H1 (cell line): ENCODE data around the gene MGMT. TPM values are rescaled to one million over a fixed set of nuclear protein-coding genes. Genes with fewer than 3 reads are reported as not detected.

Experiments used
- TAF7 ChIP-seq: optimal IDR thresholded peaks from 2 replicates; pipeline ENCODE3; 2011; ENCODE audit warnings: low read depth, mild to moderate bottlenecking, inconsistent platforms, low read length, moderate library complexity, borderline replicate concordance
- polyA plus RNA-seq, 7 experiments: library from polyadenylated mRNA; depleted of rRNA in 3 of 7; stranded (reverse) in 5 of 7; unstranded in 2 of 7; fragments of >200 nt in 5 of 7; fragments of 200-250 nt in 2 of 7; gene quantifications; 1 replicate in 5 of 7; 2 replicates in 1 of 7; 4 replicates in 1 of 7; pipeline versions ENCODE4 v1.2.1 to v1.2.3, GENCODE V29; 2011 to 2013; ENCODE audit warnings: missing spikeins in 2 of 7, mixed read lengths in 2 of 7
- total RNA-seq: library from RNA; stranded (reverse); fragmentation: NEBNext Ultra II Directional; extraction: Animal tissue kit (Norgen Biotek cat#: 25700); gene quantifications from 2 replicates; pipeline ENCODE4 v1.2.1, GENCODE V29; 2021

Gene MGMT
- total and polyA plus RNA-seq, 2 of the 8 experiments (the other 6 are each of a cell fraction or from before 2014, with no cell fraction given): 9.9 to 10.7 TPM

DNA sequence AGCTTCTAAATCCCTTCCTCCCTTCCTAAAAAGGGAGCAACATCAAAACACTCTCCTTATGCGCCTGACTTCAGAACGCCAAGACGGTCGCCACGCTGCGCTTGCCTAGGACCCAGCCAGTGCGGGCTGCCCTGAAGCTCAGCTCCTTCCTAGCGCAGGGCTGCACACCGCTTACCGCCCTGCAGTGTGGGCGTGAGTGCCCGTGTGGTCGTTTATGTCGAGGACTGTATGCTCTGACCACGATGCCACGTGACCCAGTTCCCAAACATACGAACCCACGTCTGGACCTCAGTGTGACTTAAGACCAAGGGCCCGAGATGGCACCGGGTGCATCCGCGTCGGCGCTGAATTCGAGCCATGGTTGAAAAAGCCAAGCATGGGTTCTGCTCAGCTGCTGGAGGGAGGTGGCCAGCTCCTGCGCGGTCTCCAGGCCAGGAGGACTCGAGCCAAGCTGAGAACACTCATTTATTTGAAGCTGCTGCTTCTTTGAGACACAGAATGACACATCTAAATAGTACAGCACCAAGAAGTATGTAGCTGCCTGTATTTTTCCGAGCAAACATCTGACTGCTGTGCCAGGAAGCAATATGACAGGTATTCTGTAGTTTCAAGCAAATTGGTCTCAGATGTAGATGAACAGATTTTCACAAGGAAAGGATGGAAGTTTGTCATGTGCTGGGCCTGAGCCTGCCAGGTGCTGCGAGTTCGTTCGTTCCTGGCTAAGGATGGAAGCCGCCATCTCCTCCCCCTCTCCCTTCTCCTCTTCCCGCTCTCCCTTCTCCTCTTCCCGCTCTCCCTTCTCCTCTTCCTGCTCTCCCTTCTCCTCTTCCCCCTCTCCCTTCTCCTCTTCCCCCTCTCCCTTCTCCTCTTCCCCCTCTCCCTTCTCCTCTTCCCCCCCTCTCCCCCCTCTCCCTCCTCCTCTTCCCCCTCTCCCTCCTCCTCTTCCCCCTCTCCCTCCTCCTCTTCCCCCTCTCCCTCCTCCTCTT lies 312.4 kb downstream of the MGMT start (continued):
- no peak for TF ChIP-seq TAF7
